Measurements from ENCODE around the gene ATP5F1E. TPM values are rescaled to one million over a fixed set of nuclear protein-coding genes. Genes with fewer than 3 reads are reported as not detected.

ATP5F1E gene
- total and polyA plus RNA-seq, 12 donors: 13.3 to 131 (median 55.3) TPM

DNA sequence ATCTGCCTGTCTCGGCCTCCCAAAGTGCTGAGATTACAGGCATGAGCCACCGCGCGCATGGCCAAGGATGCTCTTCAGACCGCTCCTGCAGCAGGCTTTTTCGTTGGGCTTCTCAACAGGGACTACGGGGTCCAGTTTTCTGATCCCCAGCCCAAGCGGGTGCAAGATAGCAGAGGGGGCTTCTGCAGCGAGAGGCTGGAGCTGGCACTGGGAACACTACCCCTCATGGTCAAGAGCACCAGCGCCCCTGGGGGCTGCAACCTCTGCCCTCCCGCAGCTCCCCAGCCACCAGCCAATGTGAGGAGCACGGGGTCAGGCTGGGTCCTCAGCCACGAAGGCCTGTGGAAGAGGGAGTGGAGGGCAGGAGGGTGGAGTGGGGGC lies 31.1 kb downstream of the ATP5F1E start:
- intact Hi-C loops (cut with DNase I): no loop called here
- TF ChIP-seq POLR2A (IDR thresholded peaks at IDR 0.05): no peak
- no peak for TF ChIP-seq CTCF (IDR thresholded peaks at IDR 0.05)
- Histone ChIP-seq H3K36me3 (replicated peaks in 1 of 2) (peaks cover 0 to 47% of the 10 kb centered on the region in 2 donors), H3K9me3 (replicated peaks in 1 of 3) (no peaks in the 10 kb centered on the region), H3K27me3 (no peaks in the 10 kb centered on the region), H3K27ac (no peak overlapping the region), H3K4me1 (replicated peaks in 1 of 2) (peaks cover 10 to 25% of the 10 kb centered on the region in 2 donors), H3K4me3 (no peak overlapping the region)
- 88 to 93% (median 89%) methylated on average over 3 to 13 of the region's 13 CpGs for WGBS, 4 donors
- DNase-seq: no peak

GRCh38 chr20:59000326-59000725 lies 31.8 kb downstream of the ATP5F1E start:
- no peaks in the 10 kb centered on the region for H3K27me3 ChIP-seq
- 59 to 82% (median 70%) methylated on average over 3 of the region's 3 CpGs for WGBS, 4 donors
- no peak for TF ChIP-seq CTCF (IDR thresholded peaks at IDR 0.05)
- TF ChIP-seq POLR2A (IDR thresholded peaks at IDR 0.05): no peak
- H3K9me3 ChIP-seq (replicated peaks in 1 of 3): no peaks in the 10 kb centered on the region
- peaks cover 0 to 54% of the 10 kb centered on the region in 2 donors for H3K36me3 ChIP-seq (replicated peaks in 1 of 2)
- H3K27ac ChIP-seq: no peak overlapping the region
- H3K4me3 ChIP-seq: no peak overlapping the region
- peaks cover 5 to 18% of the 10 kb centered on the region in 2 donors for H3K4me1 ChIP-seq (replicated peaks in 1 of 2)
- intact Hi-C loops (cut with DNase I): no loop called here
- no peak for DNase-seq

- intact Hi-C loops (cut with DNase I): no loop called here
- Histone ChIP-seq H3K27ac (no peak overlapping the region), H3K27me3 (no peaks in the 10 kb centered on the region), H3K4me3 (no peak overlapping the region), H3K36me3 (replicated peaks in 1 of 2) (peaks cover 0 to 71% of the 10 kb centered on the region in 2 donors), H3K4me1 (replicated peaks in 1 of 2) (peaks cover 0 to under 1% of the 10 kb centered on the region in 2 donors), H3K9me3 (replicated peaks in 1 of 3) (no peaks in the 10 kb centered on the region)
- TF ChIP-seq POLR2A (IDR thresholded peaks at IDR 0.05): no peak
- TF ChIP-seq CTCF (IDR thresholded peaks at IDR 0.05): no peak
- 85 to 91% (median 87%) methylated on average over 11 of the region's 11 CpGs for WGBS, 4 donors
- no peak for DNase-seq
Observed at GRCh38 chr20:58998656-58999055, 33.5 kb downstream of the ATP5F1E start.

GRCh38 chr20:58997141-58997770 lies 34.9 kb downstream of the ATP5F1E start:
- Histone ChIP-seq H3K27ac (no peak overlapping the region), H3K27me3 (no peaks in the 10 kb centered on the region), H3K4me1 (replicated peaks in 1 of 2) (no peaks in the 10 kb centered on the region), H3K9me3 (replicated peaks in 1 of 3) (no peaks in the 10 kb centered on the region), H3K36me3 (replicated peaks in 1 of 2) (peaks cover 0 to 85% of the 10 kb centered on the region in 2 donors), H3K4me3 (no peak overlapping the region)
- no peak for TF ChIP-seq POLR2A (IDR thresholded peaks at IDR 0.05)
- TF ChIP-seq CTCF (IDR thresholded peaks at IDR 0.05): no peak
- 91 to 95% (median 92%) methylated on average over 24 of the region's 24 CpGs for WGBS, 4 donors
- DNase-seq: no peak
- intact Hi-C loops (cut with DNase I): no loop called here

Data from adrenal gland (tissue), 12 donors.